DND-41 (cell line): Measurements from ENCODE around the gene FXYD5.

Experiments used
- ATAC-seq: fragments of 200-7000 bp; cut with Tn5 transposase; 3 replicates; pipeline ENCODE4 v1.9.1; 2021; ENCODE audit warnings: low read depth; ENCODE audit not compliant: insufficient read depth
- DNase-seq: peaks from one replicate; pipeline ENCODE4 v3.0.0-alpha.2; 2020
- H2AFZ ChIP-seq: 2 replicates; pipeline ENCODE4 v1.6.0; 2012; ENCODE audit warnings: low read depth, low read length
- H3K27ac ChIP-seq: 2 replicates; pipeline ENCODE4 v1.5.1; 2012; ENCODE audit warnings: low read length, inconsistent platforms
- H3K27me3 ChIP-seq: fragments of 200-600 bp; sonication (generic); 2 replicates; pipeline ENCODE4 v1.6.0; 2012; ENCODE audit warnings: low read length, mild to moderate bottlenecking, inconsistent platforms; ENCODE audit not compliant: insufficient read depth, poor library complexity
- H3K36me3 ChIP-seq: 2 replicates; pipeline ENCODE4 v1.5.1; 2012; ENCODE audit warnings: low read length, inconsistent platforms; ENCODE audit not compliant: insufficient read depth
- H3K4me1 ChIP-seq: 2 replicates; pipeline ENCODE4 v1.5.1; 2012; ENCODE audit warnings: mild to moderate bottlenecking, low read length; ENCODE audit not compliant: insufficient read depth
- H3K4me2 ChIP-seq: 2 replicates; pipeline ENCODE4 v1.6.0; 2012; ENCODE audit warnings: mild to moderate bottlenecking, moderate library complexity, low read length, inconsistent platforms; ENCODE audit not compliant: insufficient read depth
- H3K4me3 ChIP-seq, 2 experiments: fragments of 200-600 bp in 1 of 2; shearing (Covaris generic) in 1 of 2; 2 replicates each; pipeline ENCODE4 v1.5.1; 2012 to 2016; ENCODE audit warnings: inconsistent platforms in 2 of 2, low read length in 2 of 2, mild to moderate bottlenecking in 2 of 2, low read depth in 1 of 2, moderate library complexity in 1 of 2
- H3K79me2 ChIP-seq: 2 replicates; pipeline ENCODE4 v1.6.0; 2012; ENCODE audit warnings: low read length, inconsistent platforms; ENCODE audit not compliant: insufficient read depth
- H3K9ac ChIP-seq: 2 replicates; pipeline ENCODE4 v1.6.0; 2012; ENCODE audit warnings: low read depth, mild to moderate bottlenecking, inconsistent platforms, low read length, moderate library complexity
- H3K9me3 ChIP-seq: 2 replicates; pipeline ENCODE4 v1.5.1; 2012; ENCODE audit warnings: low read length, moderate library complexity, mild to moderate bottlenecking, inconsistent platforms; ENCODE audit not compliant: insufficient read depth, severe bottlenecking
- H4K20me1 ChIP-seq: 2 replicates; pipeline ENCODE4 v1.6.0; 2012; ENCODE audit warnings: low read length; ENCODE audit not compliant: insufficient read depth
- EZH2 ChIP-seq: IDR thresholded peaks from 3 replicates; pipeline ENCODE4 v1.6.1; 2012; ENCODE audit warnings: borderline replicate concordance, low read depth, mild to moderate bottlenecking, moderate library complexity, low read length, inconsistent platforms; ENCODE audit not compliant: severe bottlenecking
- TF ChIP-seq, protein P1 (sequence below): IDR thresholded peaks from 2 replicates; pipeline ENCODE4 v1.5.1; 2012; ENCODE audit warnings: borderline replicate concordance, low read length, moderate library complexity, mild to moderate bottlenecking; ENCODE audit not compliant: poor library complexity, severe bottlenecking; ENCODE audit errors: extremely low read depth

FXYD5 gene

DNA sequence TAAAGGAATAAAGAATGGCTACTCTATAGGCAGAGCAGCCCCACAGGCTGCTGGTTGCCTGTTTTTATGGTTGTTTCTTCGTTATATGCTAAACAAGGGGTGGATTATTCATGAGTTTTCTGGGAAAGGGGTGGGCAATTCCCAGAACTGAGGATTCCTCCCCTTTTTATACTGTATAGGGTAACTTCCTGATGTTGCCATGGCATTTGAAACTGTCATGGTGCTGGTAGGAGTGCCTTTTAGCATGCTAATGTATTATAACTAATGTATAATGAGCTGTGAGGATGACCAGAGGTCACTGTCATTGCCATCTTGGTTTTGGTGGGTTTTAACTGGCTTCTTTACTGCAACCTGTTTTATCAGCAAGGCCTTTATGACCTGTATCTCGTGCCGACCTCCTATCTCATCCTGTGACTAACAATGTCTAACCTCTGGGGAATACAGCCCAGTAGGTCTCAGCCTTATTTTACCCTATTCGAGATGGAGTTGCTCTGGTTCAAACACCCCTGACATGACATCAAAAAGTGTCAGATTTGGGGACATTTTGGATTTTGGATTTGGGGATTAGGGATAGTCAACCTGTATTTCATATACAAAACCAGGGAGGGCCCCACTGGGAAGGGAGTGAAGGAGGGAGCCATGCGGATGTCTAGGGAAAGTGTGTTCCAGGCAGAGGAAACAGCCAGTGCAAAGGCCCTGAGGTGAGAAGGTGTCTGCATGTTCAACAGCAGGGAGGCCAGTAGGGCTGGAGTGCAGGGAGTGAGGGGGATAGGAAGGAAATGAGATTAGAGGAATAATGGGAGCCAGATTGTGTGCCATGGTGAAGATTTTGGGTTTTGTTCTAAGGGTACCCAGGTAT lies 10.9 kb downstream of the FXYD5 start:
- Histone ChIP-seq H3K36me3 (peaks cover 78% of the 10 kb centered on the region), H3K4me3 (no peak overlapping the region), H3K27me3 (no peaks in the 10 kb centered on the region), H3K4me2 (no peak overlapping the region), H3K4me1 (no peaks in the 10 kb centered on the region), H3K9me3 (peaks cover 4% of the 10 kb centered on the region), H3K9ac (no peak overlapping the region), H3K27ac (no peak overlapping the region), H4K20me1 (no peaks in the 10 kb centered on the region), H3K79me2 (no peaks in the 10 kb centered on the region), H2AFZ (no peak overlapping the region)
- no peak for ATAC-seq
- TF ChIP-seq, protein P1, sequence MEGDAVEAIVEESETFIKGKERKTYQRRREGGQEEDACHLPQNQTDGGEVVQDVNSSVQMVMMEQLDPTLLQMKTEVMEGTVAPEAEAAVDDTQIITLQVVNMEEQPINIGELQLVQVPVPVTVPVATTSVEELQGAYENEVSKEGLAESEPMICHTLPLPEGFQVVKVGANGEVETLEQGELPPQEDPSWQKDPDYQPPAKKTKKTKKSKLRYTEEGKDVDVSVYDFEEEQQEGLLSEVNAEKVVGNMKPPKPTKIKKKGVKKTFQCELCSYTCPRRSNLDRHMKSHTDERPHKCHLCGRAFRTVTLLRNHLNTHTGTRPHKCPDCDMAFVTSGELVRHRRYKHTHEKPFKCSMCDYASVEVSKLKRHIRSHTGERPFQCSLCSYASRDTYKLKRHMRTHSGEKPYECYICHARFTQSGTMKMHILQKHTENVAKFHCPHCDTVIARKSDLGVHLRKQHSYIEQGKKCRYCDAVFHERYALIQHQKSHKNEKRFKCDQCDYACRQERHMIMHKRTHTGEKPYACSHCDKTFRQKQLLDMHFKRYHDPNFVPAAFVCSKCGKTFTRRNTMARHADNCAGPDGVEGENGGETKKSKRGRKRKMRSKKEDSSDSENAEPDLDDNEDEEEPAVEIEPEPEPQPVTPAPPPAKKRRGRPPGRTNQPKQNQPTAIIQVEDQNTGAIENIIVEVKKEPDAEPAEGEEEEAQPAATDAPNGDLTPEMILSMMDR: no peak
- no peak for TF ChIP-seq EZH2
- no peak for DNase-seq

DNA sequence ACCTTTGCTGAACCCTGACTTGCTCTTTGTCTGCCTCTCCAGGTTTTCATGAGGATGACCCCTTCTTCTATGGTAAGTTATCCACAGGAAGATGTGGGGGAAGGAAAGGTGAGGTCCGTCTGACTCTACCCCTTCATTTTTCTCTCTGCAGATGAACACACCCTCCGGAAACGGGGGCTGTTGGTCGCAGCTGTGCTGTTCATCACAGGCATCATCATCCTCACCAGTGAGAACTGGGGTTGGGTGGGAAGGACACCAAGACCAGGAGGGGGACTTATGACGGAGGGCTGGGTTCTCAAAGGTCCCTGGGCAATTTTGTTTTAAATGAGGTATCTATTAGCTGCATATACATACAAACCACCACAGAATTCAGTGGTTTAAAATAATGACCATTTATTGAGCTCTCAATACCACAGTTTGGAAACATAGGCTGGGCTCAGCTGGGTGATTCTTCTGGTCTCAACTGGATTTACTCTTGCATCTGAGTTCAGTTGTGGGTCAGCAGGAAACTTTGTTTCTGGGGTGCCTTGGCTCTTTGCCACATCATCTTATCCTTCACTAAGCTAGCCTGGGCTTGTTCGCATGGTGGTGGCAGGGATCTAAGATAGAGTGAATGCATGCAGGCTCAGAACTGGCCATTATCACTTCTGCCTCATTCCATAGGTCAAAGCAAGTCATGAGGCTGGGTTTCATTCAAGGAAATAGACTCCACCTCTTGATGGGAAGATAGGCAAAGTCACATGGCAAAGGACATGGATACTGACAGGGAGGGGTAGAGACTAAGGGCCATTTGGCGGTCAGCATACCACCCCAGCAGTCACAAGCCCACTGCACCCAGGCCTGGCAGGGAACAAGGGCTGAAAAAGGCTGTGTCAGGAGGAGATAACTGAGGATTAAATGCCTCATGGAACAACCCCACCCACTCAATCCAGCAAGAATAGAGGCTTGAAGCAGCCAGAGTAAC lies 11.8 kb downstream of the FXYD5 start:
- TF ChIP-seq, protein P1: no peak
- no peak for TF ChIP-seq EZH2
- no peaks in the 10 kb centered on the region for H3K4me1 ChIP-seq
- no peak overlapping the region for H2AFZ ChIP-seq
- H3K79me2 ChIP-seq: no peaks in the 10 kb centered on the region
- no peaks in the 10 kb centered on the region for H4K20me1 ChIP-seq
- no peak overlapping the region for H3K4me3 ChIP-seq
- H3K36me3 ChIP-seq: peaks cover 69% of the 10 kb centered on the region
- no peak for DNase-seq
- no peak overlapping the region for H3K27ac ChIP-seq
- H3K9ac ChIP-seq: no peak overlapping the region
- no peak for ATAC-seq
- peaks cover 4% of the 10 kb centered on the region for H3K9me3 ChIP-seq
- H3K27me3 ChIP-seq: no peaks in the 10 kb centered on the region
- no peak overlapping the region for H3K4me2 ChIP-seq

DNA sequence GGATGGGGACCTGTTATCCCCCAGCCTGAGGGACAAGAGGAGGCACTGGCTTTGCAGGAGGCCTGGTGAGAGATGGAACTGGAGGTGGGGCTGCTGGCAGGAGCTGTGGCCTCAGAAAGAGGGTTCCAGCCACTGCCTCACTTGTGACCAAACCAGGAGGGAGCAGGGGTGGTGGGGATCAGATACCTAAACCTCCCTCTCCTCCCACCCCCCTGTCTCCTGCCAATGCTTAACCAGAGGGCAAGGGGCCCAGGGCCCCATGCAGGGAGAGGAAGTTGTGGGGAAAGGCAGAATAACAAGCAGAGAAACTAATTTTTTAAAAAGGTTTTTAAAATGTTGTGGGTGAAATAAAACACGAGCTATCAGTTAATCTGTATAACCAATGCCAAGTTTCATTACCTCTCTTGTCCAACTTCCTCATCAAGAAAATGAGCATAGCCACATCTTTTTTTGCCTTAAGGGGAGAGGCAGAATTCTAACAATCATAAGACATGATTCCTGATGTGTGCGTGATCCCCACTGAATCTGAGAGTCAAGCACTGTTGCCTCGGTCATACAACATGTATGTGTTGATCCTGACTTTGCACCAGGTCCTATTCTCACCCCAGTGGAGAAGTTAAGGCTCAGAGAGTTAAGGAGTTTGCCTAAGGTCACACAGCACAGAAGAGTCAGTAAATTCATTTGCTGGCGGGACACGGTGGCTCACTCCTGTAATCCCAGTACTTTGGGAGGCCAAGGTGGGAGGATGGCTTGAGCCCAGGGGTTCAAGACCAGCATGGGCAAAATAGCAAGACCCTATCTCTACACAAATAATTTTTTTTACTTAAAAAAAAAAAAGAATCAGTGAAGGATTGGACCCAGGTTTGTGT lies 12.9 kb downstream of the FXYD5 start:
- Histone ChIP-seq H4K20me1 (no peaks in the 10 kb centered on the region), H3K9me3 (peaks cover 2% of the 10 kb centered on the region), H3K4me2 (no peak overlapping the region), H3K79me2 (no peaks in the 10 kb centered on the region), H3K9ac (no peak overlapping the region), H3K36me3 (peaks cover 58% of the 10 kb centered on the region), H2AFZ (no peak overlapping the region), H3K27me3 (no peaks in the 10 kb centered on the region), H3K4me1 (no peaks in the 10 kb centered on the region), H3K27ac (no peak overlapping the region), H3K4me3 (no peak overlapping the region)
- DNase-seq: no peak
- TF ChIP-seq, protein P1: no peak
- no peak for TF ChIP-seq EZH2
- ATAC-seq: no peak
